ENCODE results near the gene KLHL1.

The KLHL1 gene

DNA sequence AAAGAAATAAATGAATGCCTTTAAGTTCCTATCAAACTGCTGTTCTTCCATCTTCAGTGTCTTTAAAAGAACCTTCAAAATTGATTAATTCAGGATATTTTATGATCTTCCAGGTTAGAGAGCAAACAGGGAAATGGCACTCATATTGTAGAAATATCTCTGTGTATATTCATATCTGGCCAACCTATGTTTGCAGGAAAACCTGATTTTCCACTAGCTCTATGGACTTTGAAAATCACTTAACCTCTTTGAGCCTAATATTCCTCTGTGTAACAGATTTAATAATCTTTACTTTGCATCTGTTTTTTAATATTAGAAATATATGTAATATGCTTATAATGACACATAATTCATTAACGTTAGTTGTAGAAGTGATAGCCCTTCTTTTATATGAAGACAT lies 228.3 kb downstream of the KLHL1 start:
- DNase-seq (ENCODE audit: low read depth in 1 of 2, low spot score in 1 of 2) = no peak

DNA sequence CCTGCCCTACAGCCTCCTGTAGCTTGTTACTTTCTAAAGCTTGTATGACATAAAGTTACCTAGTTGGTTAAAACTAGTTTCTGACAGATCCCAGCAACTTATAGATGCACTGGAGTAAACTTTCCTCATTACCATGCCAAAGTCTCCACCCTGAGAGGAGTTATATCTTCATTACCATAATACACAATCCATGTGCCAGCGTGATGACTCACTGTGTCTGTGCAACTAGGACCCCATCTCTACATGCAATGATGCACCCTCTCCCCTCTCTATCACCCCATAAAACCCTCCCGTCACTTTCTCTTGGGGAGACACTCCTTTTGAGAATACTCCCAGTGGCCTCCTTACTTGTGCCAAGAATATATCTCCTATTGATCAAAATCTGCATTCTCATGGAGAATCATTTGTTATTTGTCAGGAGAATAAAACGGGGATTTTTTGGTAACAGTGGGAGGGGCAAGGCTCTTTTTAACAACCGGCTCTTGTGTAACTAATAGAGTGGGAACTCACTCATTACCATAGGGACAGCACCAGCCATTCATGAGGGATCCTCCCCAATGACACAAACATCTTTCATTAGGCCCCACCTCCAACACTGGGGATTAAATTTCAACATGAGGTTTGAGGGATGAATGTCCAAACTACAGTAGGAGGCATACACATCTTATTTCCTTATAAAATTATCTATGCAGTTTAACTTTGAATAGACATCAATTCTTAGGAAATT lies 235.8 kb downstream of the KLHL1 start:
- DNase-seq (ENCODE audit: low read depth in 1 of 2, low spot score in 1 of 2) = no peak

DNA sequence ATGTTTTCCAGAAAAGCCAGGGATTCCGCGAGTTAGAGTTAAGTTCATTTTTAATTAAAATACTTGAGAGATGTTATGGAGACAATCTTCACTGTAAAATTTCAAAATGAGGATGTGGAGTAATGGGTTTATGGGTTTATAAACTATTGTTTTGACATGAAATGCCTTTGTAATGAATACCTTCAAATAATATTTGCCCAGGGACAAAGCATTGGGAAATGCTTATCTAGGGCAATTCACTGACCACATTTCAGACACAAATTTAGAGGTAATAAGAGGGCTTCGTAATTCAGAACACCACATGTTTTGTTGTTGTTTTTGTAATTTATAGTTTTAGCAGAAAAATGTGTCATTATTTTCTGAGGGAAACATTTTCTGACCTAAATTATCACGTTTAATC lies 241.7 kb downstream of the KLHL1 start:
- DNase-seq (ENCODE audit: low read depth in 1 of 2, low spot score in 1 of 2) = no peak

DNA sequence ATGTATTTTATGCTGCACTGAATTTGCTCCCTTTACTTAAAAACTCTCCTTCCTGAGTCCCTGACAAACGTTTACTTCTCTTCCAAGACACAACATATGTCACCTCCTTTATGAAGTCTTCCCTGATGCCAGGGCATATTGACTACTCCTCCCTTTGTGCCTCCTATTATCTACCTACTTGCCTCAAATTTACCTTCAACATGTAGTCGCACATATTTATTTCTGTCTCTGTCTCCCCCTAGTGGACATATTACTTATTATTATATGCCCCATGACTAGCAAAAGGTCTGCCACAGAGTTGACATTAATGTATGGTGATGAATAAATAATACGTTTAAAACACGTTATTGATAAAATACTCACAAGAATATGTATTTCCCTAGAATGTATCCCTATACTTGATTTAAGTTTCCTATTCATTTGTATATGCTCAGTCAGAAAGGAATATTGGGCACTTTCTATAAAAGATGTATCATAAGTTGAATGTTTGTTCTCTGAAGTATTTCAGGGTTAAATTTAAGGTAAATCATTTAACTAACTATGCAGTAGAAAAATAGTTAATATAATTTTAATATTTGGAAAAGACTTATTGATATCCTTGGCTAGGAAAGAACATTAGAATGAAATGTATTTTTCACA lies 250.9 kb downstream of the KLHL1 start:
- DNase-seq (ENCODE audit: low read depth in 1 of 2, low spot score in 1 of 2) = no peak

DNA sequence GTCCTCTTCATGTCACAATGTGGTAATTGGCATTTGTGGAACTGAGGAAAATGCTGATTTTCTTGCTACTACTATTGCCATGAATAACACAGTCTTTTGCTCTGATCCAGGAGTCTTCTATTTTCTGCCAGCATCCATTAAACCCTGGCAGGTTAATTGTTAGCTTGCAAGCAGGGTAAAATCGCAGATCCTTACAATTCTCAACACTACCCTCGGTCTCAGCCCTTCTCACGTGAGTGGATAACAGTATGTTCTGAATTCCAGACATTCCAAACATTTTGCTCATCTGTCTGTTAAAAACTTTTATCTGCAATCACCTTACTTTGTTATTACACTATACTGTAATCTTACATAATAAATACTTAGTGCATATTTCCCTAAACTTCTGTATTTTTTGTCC lies 251.9 kb downstream of the KLHL1 start:
- DNase-seq (ENCODE audit: low read depth in 1 of 2, low spot score in 1 of 2) = no peak

DNA sequence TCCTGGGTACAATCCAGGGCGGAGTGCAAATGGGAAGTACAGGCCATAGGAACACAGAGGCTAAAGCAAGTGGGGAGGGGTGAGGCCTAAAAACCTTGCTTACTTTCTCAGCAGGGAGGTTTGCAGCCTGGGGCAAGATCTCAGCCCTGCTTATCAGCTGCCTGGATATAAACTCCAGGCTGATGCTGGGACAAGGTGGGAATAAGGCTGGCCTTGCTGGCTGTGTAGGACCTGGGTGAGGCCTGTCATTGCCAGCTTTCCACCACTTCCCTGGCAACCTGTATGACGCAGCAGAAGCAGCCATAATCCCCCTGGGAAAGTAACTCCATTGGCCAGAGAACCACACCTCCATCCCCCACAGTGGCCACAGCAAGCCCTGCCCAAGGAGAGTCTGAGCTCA lies 279.7 kb downstream of the KLHL1 start:
- DNase-seq (ENCODE audit: low read depth in 1 of 2, low spot score in 1 of 2) = no peak

DNA sequence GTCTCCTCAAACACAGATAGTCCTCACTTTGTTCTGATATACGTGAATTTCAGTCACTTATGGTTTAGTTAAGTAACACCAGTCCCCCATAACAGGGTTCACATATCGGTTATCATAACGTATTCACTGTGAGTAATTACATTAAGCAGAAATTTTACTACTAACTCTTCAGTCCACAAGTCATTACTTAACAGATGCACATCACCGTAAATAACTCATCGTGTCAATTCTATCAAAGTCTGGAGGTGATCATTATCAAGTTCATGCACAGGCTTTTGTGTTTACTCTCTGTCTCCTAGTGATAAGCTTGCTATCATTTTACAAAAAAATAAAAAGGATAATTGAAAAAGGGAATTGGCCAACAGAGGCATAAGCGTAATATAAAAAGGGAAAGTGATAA lies 288.1 kb downstream of the KLHL1 start:
- DNase-seq (ENCODE audit: low read depth in 1 of 2, low spot score in 1 of 2) = no peak

DNA sequence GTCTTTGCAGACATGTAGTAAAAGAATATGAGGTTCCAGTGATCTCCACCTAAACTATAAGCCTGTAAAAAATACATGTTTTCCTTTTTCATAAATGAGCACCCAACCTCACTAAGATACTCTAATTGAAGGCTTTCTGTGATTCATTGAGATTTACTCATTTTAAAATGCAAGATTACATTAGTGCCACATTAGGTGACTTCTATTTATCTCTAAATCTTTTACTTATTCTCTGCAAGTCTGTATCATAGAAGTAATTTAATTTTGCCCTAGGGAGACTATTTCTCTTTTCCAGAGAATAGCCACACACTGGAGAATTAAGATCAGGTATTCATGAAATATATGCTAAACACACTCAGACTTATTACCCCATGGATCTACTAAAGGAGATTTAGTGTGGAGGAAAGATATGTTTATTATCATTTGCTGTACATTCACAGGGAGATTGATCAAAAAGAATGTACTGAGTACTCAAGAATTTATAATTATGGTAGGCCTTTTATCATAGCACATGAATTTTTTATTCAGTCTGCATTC lies 290.9 kb downstream of the KLHL1 start:
- no peak for DNase-seq (ENCODE audit: low read depth in 1 of 2, low spot score in 1 of 2)

DNA sequence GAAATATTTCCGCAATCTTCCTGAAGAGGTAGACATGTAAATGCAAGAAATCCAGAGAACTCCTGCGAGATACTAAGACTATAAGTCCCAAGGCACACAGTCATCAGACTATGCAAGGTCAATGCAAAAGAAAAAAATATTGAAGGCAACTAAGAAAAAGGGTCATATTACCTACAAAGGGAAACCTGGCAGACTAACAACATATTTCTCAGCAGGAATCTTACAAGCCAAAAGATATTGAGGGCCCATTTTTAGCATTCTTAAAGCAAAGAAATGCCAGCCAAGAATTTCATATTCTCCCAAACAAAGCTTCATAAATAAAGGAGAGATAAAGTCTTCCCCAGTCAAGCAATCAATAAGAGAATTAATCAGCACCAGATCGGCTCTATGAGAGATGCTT lies 299.1 kb downstream of the KLHL1 start:
- no peak for DNase-seq (ENCODE audit: low read depth in 1 of 2, low spot score in 1 of 2)

DNA sequence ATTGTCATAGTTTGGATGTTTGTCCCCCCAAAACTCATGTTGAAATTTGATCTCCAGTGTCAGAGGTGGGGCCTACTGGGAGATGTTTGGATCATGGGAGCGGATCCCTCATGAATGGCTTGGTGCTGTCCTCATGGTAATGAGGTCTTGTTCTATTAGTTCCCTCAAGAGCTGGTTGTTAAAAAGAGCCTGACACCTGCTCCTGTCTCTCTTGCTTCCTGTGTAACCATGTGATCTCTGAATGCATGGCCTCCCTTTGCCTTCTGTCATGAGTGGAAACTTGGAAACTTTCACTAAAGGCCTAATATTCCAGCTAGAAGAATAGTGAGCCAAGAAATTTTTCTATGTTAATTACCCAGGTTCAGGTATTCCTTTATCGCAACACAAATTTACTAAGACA lies 312.0 kb downstream of the KLHL1 start:
- no peak for DNase-seq (ENCODE audit: low read depth in 1 of 2, low spot score in 1 of 2)

DNA sequence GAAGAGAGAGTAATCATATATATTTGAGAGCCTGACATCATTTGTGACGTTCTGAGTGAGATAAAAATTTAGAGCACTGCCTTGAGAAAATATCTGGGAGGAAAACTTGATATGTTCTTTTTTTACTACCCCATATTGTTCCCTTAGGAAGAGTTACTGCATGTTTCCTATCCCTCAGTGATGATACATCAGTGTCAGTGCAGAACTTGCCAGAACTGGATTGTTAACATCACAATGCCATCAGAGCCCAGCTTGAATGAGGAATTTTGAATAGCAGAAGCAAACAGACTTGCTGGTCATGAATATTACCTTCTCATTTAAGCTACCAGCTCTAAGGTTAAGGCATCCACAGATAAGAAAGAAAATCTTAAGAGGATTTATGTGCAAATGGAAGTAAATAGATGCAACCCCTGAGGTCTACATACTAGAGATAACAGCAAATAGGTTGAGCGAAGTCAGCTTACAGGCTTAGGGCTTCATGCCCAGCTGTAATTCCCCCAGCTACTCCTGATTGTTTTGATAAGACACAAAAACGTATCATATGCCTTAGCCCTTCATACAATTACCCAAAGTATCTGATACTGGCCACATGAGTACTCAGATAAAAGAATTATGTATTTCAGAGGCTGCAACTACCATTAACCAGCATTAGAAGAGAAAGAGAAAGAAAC lies 314.3 kb downstream of the KLHL1 start:
- no peak for DNase-seq (ENCODE audit: low read depth in 1 of 2, low spot score in 1 of 2)

DNA sequence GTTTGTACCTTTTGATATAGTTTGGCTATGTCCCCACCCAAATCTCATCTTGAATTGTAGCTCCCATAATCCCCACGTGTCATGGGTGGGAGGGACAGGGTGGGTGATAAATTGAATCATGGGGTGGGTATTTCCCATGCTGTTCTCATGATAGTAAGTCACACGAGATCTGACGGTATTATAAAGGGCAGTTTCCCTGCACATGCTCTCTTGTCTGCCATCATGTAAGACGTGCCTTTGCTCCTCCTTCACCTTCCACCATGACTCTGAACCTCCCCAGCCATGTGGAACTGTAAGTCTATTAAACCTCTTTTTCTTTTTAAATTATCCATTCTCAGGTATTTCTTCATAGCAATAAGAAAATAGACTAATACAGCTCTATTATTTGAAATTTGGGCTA lies 331.3 kb downstream of the KLHL1 start:
- no peak for DNase-seq (ENCODE audit: low read depth in 1 of 2, low spot score in 1 of 2)

DNA sequence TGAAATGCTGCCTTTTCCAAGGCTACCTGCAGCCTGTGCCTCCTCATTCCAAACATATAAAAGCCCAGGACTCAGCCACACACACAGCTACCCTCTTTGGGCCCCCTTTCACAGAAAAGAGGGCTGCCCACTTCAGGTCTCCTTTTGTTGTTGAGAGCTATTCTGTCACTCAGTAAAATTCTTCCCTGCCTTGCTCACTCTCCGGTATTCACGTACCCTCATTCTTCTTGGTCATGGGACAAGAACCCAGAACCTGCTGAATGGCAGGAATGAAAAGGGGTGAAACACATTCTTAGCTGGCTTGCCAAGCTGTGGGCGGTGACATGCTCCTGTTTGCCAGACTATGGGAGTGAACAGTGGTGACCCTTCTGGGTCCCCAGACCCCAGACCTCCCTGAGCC lies 338.6 kb downstream of the KLHL1 start:
- DNase-seq (ENCODE audit: low read depth in 1 of 2, low spot score in 1 of 2) = no peak

DNA sequence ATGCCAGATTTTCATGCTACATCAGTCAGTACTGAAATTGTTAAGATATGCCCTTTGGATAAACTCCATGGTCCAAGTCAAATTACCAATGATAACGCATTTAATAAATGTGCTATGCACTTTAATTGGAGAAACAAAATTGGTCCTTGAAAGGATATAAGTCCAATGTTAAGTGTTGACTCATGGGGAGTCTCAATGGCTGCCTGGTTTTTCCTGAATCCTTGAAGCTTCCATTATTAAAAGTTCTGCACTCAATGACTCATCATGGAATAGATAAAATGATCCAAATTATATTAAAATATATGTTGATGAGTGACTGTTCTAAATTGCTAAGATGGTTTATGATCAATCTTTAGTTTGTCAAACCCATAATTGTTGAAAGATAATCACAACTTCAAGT lies 346.7 kb downstream of the KLHL1 start:
- no peak for DNase-seq (ENCODE audit: low read depth in 1 of 2, low spot score in 1 of 2)

DNA sequence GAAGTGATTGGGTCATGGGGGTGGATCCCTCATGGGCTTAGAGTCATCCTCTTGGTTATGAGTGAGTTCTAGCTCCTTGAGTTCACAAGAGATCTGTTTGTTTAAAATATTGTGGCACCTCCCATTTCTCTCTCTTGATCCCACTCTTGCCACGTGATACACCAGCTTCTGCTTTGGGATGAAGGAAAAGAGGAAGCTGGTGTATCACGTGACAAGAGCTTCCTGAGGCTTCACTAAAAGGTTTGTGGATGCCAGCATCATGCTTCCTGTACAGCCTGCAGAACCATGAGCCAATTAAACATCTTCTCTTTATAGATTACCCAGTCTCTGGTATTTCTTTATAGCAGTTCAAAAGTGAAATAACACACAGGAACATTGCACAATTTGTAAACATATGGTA lies 353.2 kb downstream of the KLHL1 start:
- DNase-seq (ENCODE audit: low read depth in 1 of 2, low spot score in 1 of 2) = no peak

DNA sequence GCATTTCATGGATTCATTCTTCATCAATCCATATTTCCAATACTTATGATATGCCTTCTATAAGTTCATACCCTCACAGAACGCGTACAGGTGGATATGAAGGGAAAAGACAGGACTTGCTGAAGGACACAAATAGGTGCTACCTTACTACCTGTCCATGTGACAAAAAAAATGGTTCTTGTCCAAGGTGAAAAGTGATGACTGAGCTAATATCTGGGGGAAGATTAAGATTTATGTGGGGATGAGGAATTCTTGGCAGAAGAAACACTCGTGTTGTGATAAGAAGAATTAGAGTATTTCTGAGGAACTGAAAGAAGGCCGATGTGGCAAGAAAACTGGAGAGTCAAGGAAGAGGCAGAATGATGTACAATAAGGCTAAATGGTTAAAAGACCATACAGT lies 357.0 kb downstream of the KLHL1 start:
- DNase-seq (ENCODE audit: low read depth in 1 of 2, low spot score in 1 of 2) = no peak

DNA sequence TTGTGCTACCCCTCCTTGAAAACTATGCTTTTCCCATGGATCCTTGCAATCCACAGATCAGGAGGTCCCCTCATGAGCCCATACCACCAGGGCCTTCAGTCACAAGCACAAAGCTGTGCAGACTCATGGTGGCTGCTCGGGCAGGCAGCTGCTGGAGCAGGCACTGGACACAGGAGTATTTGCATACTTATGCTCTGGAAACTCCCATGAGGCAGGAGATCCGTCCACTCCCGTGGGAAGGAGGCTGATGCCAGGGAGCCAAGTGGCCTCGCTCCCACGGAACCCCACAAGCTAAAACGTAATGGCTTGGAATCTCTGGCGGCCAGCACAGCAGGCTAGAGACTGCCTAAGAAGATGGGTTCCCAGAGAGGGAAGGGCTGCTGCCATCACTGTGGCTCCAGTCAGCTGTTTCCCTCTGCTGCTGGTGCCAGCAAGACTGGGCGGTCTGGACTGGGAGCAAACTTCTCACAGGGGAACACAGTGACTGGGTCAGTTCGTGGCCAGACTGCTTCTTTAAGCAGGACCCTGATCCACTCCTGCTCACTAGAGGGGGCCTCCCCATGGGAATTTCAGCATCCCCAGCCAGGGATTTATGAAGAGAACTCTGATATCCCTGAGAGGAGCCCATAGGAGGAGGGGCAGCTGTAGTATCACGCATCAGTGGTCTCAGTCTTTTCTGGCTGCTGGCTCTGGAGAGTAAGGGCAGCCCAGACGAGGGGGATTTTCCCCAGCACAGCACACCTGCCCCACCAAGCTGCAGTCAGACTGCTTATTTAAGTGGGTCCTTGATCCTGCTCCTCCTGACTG lies 370.9 kb downstream of the KLHL1 start:
- DNase-seq (ENCODE audit: low read depth in 1 of 2, low spot score in 1 of 2) = no peak

DNA sequence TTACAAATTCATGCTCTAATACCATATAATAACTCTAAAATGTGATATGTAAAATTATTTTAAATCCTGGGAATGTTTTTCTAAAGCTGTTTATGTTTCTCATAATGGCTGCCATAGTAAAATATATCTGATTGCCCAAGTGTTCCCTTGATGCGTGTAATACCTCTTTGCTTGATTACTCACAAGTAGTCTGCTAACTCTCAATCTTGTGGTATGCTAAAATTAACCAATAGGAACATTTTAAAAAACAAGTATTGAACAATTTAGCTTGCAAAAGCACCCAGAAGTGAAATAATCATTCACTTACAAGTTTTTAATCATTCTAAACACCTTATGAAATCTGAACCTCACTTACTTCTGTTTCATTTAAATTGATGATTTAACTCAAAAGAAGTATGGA lies 386.6 kb downstream of the KLHL1 start:
- DNase-seq (ENCODE audit: low read depth in 1 of 2, low spot score in 1 of 2) = no peak

DNA sequence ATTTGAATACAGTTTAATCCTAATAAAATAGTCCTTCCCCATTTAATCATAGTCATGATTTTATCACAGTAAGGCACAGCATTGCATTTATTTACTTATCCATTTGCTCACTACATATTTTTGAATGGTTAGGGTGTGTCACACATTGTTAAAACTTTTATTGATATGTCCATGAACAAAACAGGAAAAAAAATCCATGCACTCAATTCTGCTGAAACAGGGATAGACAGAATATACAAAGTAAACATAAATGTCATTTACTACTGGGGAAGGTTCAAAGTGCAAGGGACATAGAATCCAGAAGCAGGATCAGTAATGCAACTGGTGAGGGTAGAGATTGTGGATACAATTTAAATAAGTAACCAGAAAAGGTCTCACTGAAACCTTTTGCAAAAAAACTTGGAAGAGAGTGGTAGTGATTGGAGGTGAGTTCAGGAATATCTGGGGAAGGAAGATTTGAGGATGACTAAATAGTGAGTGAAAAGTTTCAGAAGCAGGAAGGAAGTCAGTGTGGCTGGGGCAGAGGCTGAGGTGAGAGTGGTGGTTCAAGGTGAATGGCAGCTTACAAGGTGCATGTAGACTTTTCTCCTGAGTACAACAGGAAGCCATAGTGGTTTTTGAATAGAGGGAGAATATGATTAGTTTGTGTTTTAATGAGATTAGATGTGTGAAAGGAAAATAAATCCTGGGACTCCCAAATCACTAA lies 387.8 kb downstream of the KLHL1 start:
- DNase-seq (ENCODE audit: low read depth in 1 of 2, low spot score in 1 of 2) = no peak

DNA sequence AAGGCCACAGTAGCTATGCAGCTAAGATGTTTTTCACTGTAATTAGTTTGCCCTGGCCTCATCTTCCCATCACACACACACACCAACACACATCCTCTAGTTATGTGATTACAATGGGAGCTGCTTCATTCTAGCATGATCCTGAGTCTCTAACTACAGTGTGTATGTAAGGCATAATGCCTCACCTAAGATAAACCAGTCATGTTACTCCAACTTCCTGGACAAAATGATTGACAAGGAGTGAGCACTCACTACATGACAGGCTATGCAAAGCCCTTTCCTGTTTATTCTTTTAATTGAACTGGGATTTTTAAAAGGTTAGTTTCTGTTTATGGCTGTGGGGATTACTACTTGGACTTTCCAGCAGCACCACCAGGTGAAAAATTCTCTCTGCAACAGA lies 401.4 kb downstream of the KLHL1 start:
- no peak for DNase-seq (ENCODE audit: low read depth in 1 of 2, low spot score in 1 of 2)

DNA sequence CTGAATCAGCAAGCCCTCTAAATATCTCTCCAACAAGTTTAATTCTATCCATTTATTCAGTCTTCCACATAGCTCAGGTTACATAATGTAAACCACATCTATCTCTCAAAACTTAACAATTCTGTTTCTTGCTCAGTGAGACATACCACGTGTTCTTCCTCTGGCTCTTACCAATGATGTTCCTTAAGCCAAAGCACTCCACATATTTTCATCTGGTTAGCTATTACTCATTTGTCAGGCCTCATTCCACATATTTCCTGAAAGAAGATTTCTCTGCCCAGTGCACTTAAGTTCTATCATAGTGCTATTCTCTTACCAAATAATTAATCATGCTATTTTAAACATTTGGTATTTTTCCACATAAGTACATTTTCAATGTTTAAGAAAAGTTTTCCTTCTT lies 403.9 kb downstream of the KLHL1 start:
- no peak for DNase-seq (ENCODE audit: low read depth in 1 of 2, low spot score in 1 of 2)

Data from activated T-helper 1 cell treated with anti-CD3 and anti-CD28 coated beads, Interleukin-2, amount 50 U/mL, for 16 hours (primary cell).